Measurements from ENCODE around the gene OIT3.
A peak's percentile ranks its signal among the peaks of the same experiment; 100 is the strongest.

OIT3 gene

GRCh38 chr10:72893136-72893798, at the start of gene OIT3:
Gene OIT3, plus strand, starts transcription at chr10:72893739. Its CDS starts 60 bp downstream, at chr10:72893799.
- DNase-seq, result no peak

GRCh38 chr10:72846238-72846637, 47.3 kb upstream of the OIT3 start:
- no peak for DNase-seq

GRCh38 chr10:72847681-72848080, 45.9 kb upstream of the OIT3 start:
- peak; percentile 6 to 43 for DNase-seq

GRCh38 chr10:72850861-72851260, 42.7 kb upstream of the OIT3 start:
- no peak for DNase-seq

- no peak for DNase-seq
Measured at GRCh38 chr10:72851509-72851908, 42.0 kb upstream of the OIT3 start.

- DNase-seq, result peak; percentile 36 to 49
Measured at GRCh38 chr10:72852508-72852907, 41.0 kb upstream of the OIT3 start.

GRCh38 chr10:72855129-72855528, 38.4 kb upstream of the OIT3 start:
- no peak for DNase-seq

- no peak for DNase-seq
Measured at GRCh38 chr10:72855790-72856189, 37.7 kb upstream of the OIT3 start.

- no peak for DNase-seq
Measured at GRCh38 chr10:72858067-72858466, 35.5 kb upstream of the OIT3 start.

- DNase-seq, result no peak
Measured at GRCh38 chr10:72862957-72863356, 30.6 kb upstream of the OIT3 start.

GRCh38 chr10:72875250-72876055, 18.1 kb upstream of the OIT3 start:
- DNase-seq, result peak; percentile 35 to 44

GRCh38 chr10:72879245-72879644, 14.3 kb upstream of the OIT3 start:
- no peak for DNase-seq

GRCh38 chr10:72881291-72881690, 12.2 kb upstream of the OIT3 start:
- DNase-seq, result no peak

GRCh38 chr10:72883861-72884260, 9.7 kb upstream of the OIT3 start:
- no peak for DNase-seq

- DNase-seq, result no peak
Measured at GRCh38 chr10:72885953-72886352, 7.6 kb upstream of the OIT3 start.

- no peak for DNase-seq
Measured at GRCh38 chr10:72886621-72887020, 6.9 kb upstream of the OIT3 start.

GRCh38 chr10:72887043-72887442, 6.5 kb upstream of the OIT3 start:
- DNase-seq, result no peak

- no peak for DNase-seq
Measured at GRCh38 chr10:72888151-72888638, 5.3 kb upstream of the OIT3 start.

- no peak for DNase-seq
Measured at GRCh38 chr10:72889391-72889831, 4.1 kb upstream of the OIT3 start.

- no peak for DNase-seq
Measured at GRCh38 chr10:72890086-72890485, 3.5 kb upstream of the OIT3 start.

- DNase-seq, result no peak
Measured at GRCh38 chr10:72895236-72895850, 1.8 kb downstream of the OIT3 start.

- DNase-seq, result no peak
Measured at GRCh38 chr10:72898616-72899015, 5.1 kb downstream of the OIT3 start.

- DNase-seq, result no peak
Measured at GRCh38 chr10:72899545-72899944, 6.0 kb downstream of the OIT3 start.
